ENCODE data around the gene RGS9BP.
"Not testable (repeated sequence)": the region's sequence is repeated elsewhere in the genome, so short reads cannot be mapped to it uniquely, and the experiment has no call there.

RGS9BP gene

GRCh38 chr19:32695506-32695905, 19.9 kb downstream of the RGS9BP start:
- not testable (repeated sequence) for DNase-seq (ENCODE audit: low spot score)

- DNase-seq (ENCODE audit: low spot score), result not testable (repeated sequence)
Observed at GRCh38 chr19:32696771-32697170, 21.1 kb downstream of the RGS9BP start.

- not testable (repeated sequence) for DNase-seq (ENCODE audit: low spot score)
Observed at GRCh38 chr19:32700129-32700528, 24.5 kb downstream of the RGS9BP start.

- DNase-seq (ENCODE audit: low spot score), result no peak
Observed at GRCh38 chr19:32702010-32702409, 26.4 kb downstream of the RGS9BP start.

GRCh38 chr19:32704006-32704405, 28.4 kb downstream of the RGS9BP start:
- DNase-seq (ENCODE audit: low spot score), result not testable (repeated sequence)

GRCh38 chr19:32708457-32708856, 32.8 kb downstream of the RGS9BP start:
- no peak for DNase-seq (ENCODE audit: low spot score)

- DNase-seq (ENCODE audit: low spot score), result no peak
Observed at GRCh38 chr19:32709032-32709431, 33.4 kb downstream of the RGS9BP start.

- DNase-seq (ENCODE audit: low spot score), result no peak
Observed at GRCh38 chr19:32711747-32712146, 36.1 kb downstream of the RGS9BP start.

- not testable (repeated sequence) for DNase-seq (ENCODE audit: low spot score)
Observed at GRCh38 chr19:32716203-32716602, 40.6 kb downstream of the RGS9BP start.

GRCh38 chr19:32717496-32717895, 41.8 kb downstream of the RGS9BP start:
- DNase-seq (ENCODE audit: low spot score), result no peak

GRCh38 chr19:32718286-32718685, 42.6 kb downstream of the RGS9BP start:
- DNase-seq (ENCODE audit: low spot score), result no peak

- DNase-seq (ENCODE audit: low spot score), result no peak
Observed at GRCh38 chr19:32719611-32720059, 44.0 kb downstream of the RGS9BP start, which contains the start of gene TDRD12. TDRD12 (plus strand) TSS chr19:32719767; CDS start chr19:32720073, 306 bp downstream.

GRCh38 chr19:32720216-32720935, 44.7 kb downstream of the RGS9BP start:
- DNase-seq (ENCODE audit: low spot score), result no peak

GRCh38 chr19:32720936-32721250, 45.2 kb downstream of the RGS9BP start:
- no peak for DNase-seq (ENCODE audit: low spot score)
